ENCODE measurements around the gene LETM1. TPM values are rescaled to one million over a fixed set of nuclear protein-coding genes. Genes with fewer than 3 reads are reported as not detected.

The LETM1 gene
- total RNA-seq, 2 experiments from 2014 or later: 58.3 to 66.8 TPM

- peaks cover 20% of the 10 kb centered on the region for H3K4me1 ChIP-seq (ENCODE audit: insufficient read depth, low read length, poor library complexity, severe bottlenecking)
- intact Hi-C loops (cut with micrococcal nuclease; ENCODE audit: unreplicated experiment): loop anchor here (1.0 kb wide), 2 partner anchors 13 to 136 kb away; partner anchors contain the start of genes TACC3 and TMEM129
- POLR2A ChIA-PET: interaction anchor here (1.3 kb wide), 1 partner anchor 14 kb away, joined by 4 read pairs; the partner anchor contains the start of gene NSD2
- BruUV-seq (replicated peaks): no TSS peak
- H3K79me2 ChIP-seq (ENCODE audit: insufficient read depth, low read depth, low read length): peaks cover 32% of the 10 kb centered on the region; the same call in 1 of the 2 replicates
- H3K4me3 ChIP-seq (ENCODE audit: low read depth, low read length, poor library complexity, severe bottlenecking): peak overlapping the region; percentile 99
- CTCF ChIA-PET (ENCODE audit: unreplicated experiment): interaction anchor here (1.0 to 1.5 kb wide), 2 partner anchors 24 to 127 kb away, joined by 4 read pairs; no protein-coding TSS in a partner anchor
- H3K36me3 ChIP-seq (ENCODE audit: insufficient read depth, low read length): peaks cover 14% of the 10 kb centered on the region; the same call in 1 of the 2 replicates
- H3K4me2 ChIP-seq (ENCODE audit: low read length): peak overlapping the region; percentile 80
- TF ChIP-seq CTCF (conservative IDR thresholded peaks at IDR 0.05; ENCODE audit: low read length) (no peak), EZH2phosphoT487 (IDR thresholded peaks at IDR 0.05; ENCODE audit: borderline replicate concordance, low read depth, low read length) (no peak)
- H4K20me1 ChIP-seq (ENCODE audit: insufficient read depth, low read length): no peaks in the 10 kb centered on the region
- H2AFZ ChIP-seq (ENCODE audit: low read length): peak overlapping the region; percentile 83
- H3K27ac ChIP-seq (ENCODE audit: low read depth, low read length, poor library complexity, severe bottlenecking): no peak overlapping the region
- DNase-seq (ENCODE audit: low spot score): no peak
- no peaks in the 10 kb centered on the region for H3K9me2 ChIP-seq (ENCODE audit: insufficient read depth, low read length)
- no peaks in the 10 kb centered on the region for H3K9me3 ChIP-seq (ENCODE audit: low read length)
These were observed 1.2 kb upstream of the LETM1 start for GRCh38 chr4:1856943-1857699.

- POLR2A ChIA-PET: interaction anchor here (1.0 kb wide), 2 partner anchors 15 to 141 kb away, joined by 3 read pairs; no protein-coding TSS in a partner anchor
- no peaks in the 10 kb centered on the region for H3K9me2 ChIP-seq (ENCODE audit: insufficient read depth, low read length)
- peaks cover 15% of the 10 kb centered on the region for H3K4me1 ChIP-seq (ENCODE audit: insufficient read depth, low read length, poor library complexity, severe bottlenecking)
- H3K4me2 ChIP-seq (ENCODE audit: low read length): peak overlapping the region; percentile 98
- H3K36me3 ChIP-seq (ENCODE audit: insufficient read depth, low read length): peaks cover 14% of the 10 kb centered on the region; the same call in 1 of the 2 replicates
- DNase-seq (ENCODE audit: low spot score): peak; percentile 30
- TF ChIP-seq EZH2phosphoT487 (IDR thresholded peaks at IDR 0.05; ENCODE audit: borderline replicate concordance, low read depth, low read length) (no peak), CTCF (conservative IDR thresholded peaks at IDR 0.05; ENCODE audit: low read length) (no peak)
- intact Hi-C loops (cut with micrococcal nuclease; ENCODE audit: unreplicated experiment): loop anchor here (1.0 to 2.0 kb wide), 3 partner anchors 15 to 134 kb away; partner anchors contain the start of genes TACC3 and TMEM129
- no peaks in the 10 kb centered on the region for H4K20me1 ChIP-seq (ENCODE audit: insufficient read depth, low read length)
- H3K27ac ChIP-seq (ENCODE audit: low read depth, low read length, poor library complexity, severe bottlenecking): peak overlapping the region; percentile 18
- BruUV-seq (replicated peaks): no TSS peak
- peak overlapping the region; percentile 86 for H2AFZ ChIP-seq (ENCODE audit: low read length)
- CTCF ChIA-PET (ENCODE audit: unreplicated experiment): interaction anchor here (1.5 kb wide), 1 partner anchor 26 kb away, joined by 4 read pairs; no protein-coding TSS in a partner anchor
- peaks cover 33% of the 10 kb centered on the region; the same call in 1 of the 2 replicates for H3K79me2 ChIP-seq (ENCODE audit: insufficient read depth, low read depth, low read length)
- no peaks in the 10 kb centered on the region for H3K9me3 ChIP-seq (ENCODE audit: low read length)
- peak overlapping the region; percentile 99 for H3K4me3 ChIP-seq (ENCODE audit: low read depth, low read length, poor library complexity, severe bottlenecking)
These were observed 454 bp downstream of the LETM1 start for GRCh38 chr4:1855333-1856070.

Data from OCI-LY7 (cell line).